H1 (cell line): ENCODE data around the gene B4GALNT3. TPM values are rescaled to one million over a fixed set of nuclear protein-coding genes. Genes with fewer than 3 reads are reported as not detected.

Experiments
- CTCF ChIA-PET: fragments of 300-600 bp; sonication (Branson Sonifier 250); formaldehyde crosslinking; loops from one replicate; lab custom pipeline; 2021; ENCODE audit not compliant: partially characterized antibody; lab: Charles Lee
- POLR2A ChIA-PET: fragments of 300-600 bp; sonication (Branson Sonifier 250); formaldehyde crosslinking; loops from one replicate; lab custom pipeline; 2021; ENCODE audit warnings: inconsistent platforms; ENCODE audit not compliant: partially characterized antibody; lab: Charles Lee
- DNase-seq, 2 experiments: peaks; one replicate each; pipeline versions ENCODE4 v3.0.0 to v3.0.0-alpha.2; 2010 to 2022; ENCODE audit warnings: low spot score in 2 of 2, low read depth in 1 of 2, mixed read lengths in 1 of 2
- FAIRE-seq: peaks from 2 replicates; lab custom pipeline; 2011; peaks lifted over from hg19 to GRCh38; lab: Jason Lieb, UNC
- H2AFZ ChIP-seq: 2 replicates; pipeline ENCODE4 v1.8.1; 2012; ENCODE audit warnings: low read length, inconsistent platforms
- H2AK5ac ChIP-seq: 2 replicates; pipeline ENCODE4 v1.6.1; 2013; ENCODE audit warnings: low read depth, low read length
- H2BK120ac ChIP-seq: replicated peaks from 2 replicates; pipeline ENCODE3; 2013; ENCODE audit warnings: low read depth, low read length, inconsistent platforms
- H2BK12ac ChIP-seq: 2 replicates; pipeline ENCODE4 v1.6.1; 2013; ENCODE audit warnings: low read depth, low read length
- H2BK15ac ChIP-seq: 2 replicates; pipeline ENCODE4 v1.6.1; 2013; ENCODE audit warnings: low read length
- H2BK20ac ChIP-seq: 2 replicates; pipeline ENCODE4 v1.6.1; 2013; ENCODE audit warnings: low read length
- H2BK5ac ChIP-seq: 2 replicates; pipeline ENCODE4 v1.6.1; 2013; ENCODE audit warnings: low read depth, low read length
- H3K14ac ChIP-seq: 2 replicates; pipeline ENCODE4 v1.6.1; 2013; ENCODE audit warnings: inconsistent platforms; ENCODE audit not compliant: insufficient read length
- H3K18ac ChIP-seq: 2 replicates; pipeline ENCODE4 v1.6.1; 2013; ENCODE audit warnings: low read length; ENCODE audit errors: extremely low read depth
- H3K23ac ChIP-seq: 2 replicates; pipeline ENCODE4 v1.6.1; 2013; ENCODE audit warnings: inconsistent platforms; ENCODE audit not compliant: insufficient read length
- H3K23me2 ChIP-seq: 2 replicates; pipeline ENCODE4 v1.6.1; 2013; ENCODE audit warnings: low read depth, low read length
- H3K27ac ChIP-seq: 2 replicates; pipeline ENCODE4 v1.6.1; 2011; ENCODE audit warnings: low read depth, low read length, inconsistent platforms
- H3K27me3 ChIP-seq, 4 experiments: replicated peaks in 1 of 4; 1 replicate in 1 of 4; 2 replicates in 3 of 4; pipeline versions ENCODE4 v1.6.1 to v1.8.1; 2011 to 2013; ENCODE audit warnings: low read length in 3 of 4, mild to moderate bottlenecking in 3 of 4, inconsistent platforms in 2 of 4, mixed read lengths in 2 of 4, moderate library complexity in 1 of 4; ENCODE audit not compliant: control insufficient read depth in 3 of 4, insufficient read depth in 3 of 4; ENCODE audit errors: extremely low read depth in 1 of 4
- H3K36me3 ChIP-seq, 4 experiments: 2 replicates each; pipeline versions ENCODE4 v1.6.1 to v1.8.1; 2011 to 2013; ENCODE audit warnings: mild to moderate bottlenecking in 4 of 4, low read length in 3 of 4, moderate library complexity in 2 of 4, control low read depth in 1 of 4, inconsistent platforms in 1 of 4; ENCODE audit not compliant: insufficient read depth in 4 of 4, control insufficient read depth in 2 of 4
- H3K4ac ChIP-seq: replicated peaks from 2 replicates; pipeline ENCODE3; 2013; ENCODE audit warnings: low read length, low read depth, mixed read lengths, inconsistent platforms; ENCODE audit not compliant: insufficient read length
- H3K4me1 ChIP-seq, 4 experiments: replicated peaks in 1 of 4; 1 replicate in 1 of 4; 2 replicates in 3 of 4; pipeline versions ENCODE4 v1.6.1 to v1.8.1; 2011 to 2013; ENCODE audit warnings: low read length in 3 of 4, inconsistent platforms in 2 of 4, mixed read lengths in 1 of 4; ENCODE audit not compliant: insufficient read depth in 4 of 4, control insufficient read depth in 3 of 4
- H3K4me2 ChIP-seq, 2 experiments: 2 replicates each; pipeline versions ENCODE4 v1.6.1 to v1.8.1; 2011 to 2013; ENCODE audit warnings: low read depth in 2 of 2, low read length in 2 of 2, control low read depth in 1 of 2, inconsistent platforms in 1 of 2, mild to moderate bottlenecking in 1 of 2; ENCODE audit not compliant: insufficient read depth in 1 of 2
- H3K4me3 ChIP-seq, 4 experiments: fragments of 200-600, 300-600 bp in 1 of 4; sonication (generic), shearing (Covaris generic), sonication (Bioruptor Twin) in 1 of 4; 2 replicates each; pipeline versions ENCODE4 v1.5.1 to v1.8.1; 2011 to 2016; ENCODE audit warnings: low read length in 4 of 4, low read depth in 3 of 4, control low read depth in 2 of 4, inconsistent platforms in 2 of 4, mild to moderate bottlenecking in 2 of 4, mixed read lengths in 1 of 4, moderate library complexity in 1 of 4; ENCODE audit not compliant: insufficient read depth in 2 of 4; ENCODE audit errors: extremely low read depth in 1 of 4
- H3K56ac ChIP-seq: replicated peaks from 2 replicates; pipeline ENCODE3; 2013; ENCODE audit warnings: low read depth, mild to moderate bottlenecking, mixed read lengths, low read length, inconsistent platforms; ENCODE audit not compliant: insufficient read length
- H3K79me1 ChIP-seq: 2 replicates; pipeline ENCODE4 v1.6.1; 2013; ENCODE audit warnings: low read depth, low read length, control low read depth
- H3K79me2 ChIP-seq, 2 experiments: 2 replicates each; pipeline versions ENCODE4 v1.6.1 to v1.8.1; 2012 to 2013; ENCODE audit warnings: low read length in 2 of 2, mild to moderate bottlenecking in 2 of 2, inconsistent platforms in 1 of 2; ENCODE audit not compliant: insufficient read depth in 2 of 2, control insufficient read depth in 1 of 2
- H3K9ac ChIP-seq, 4 experiments: replicated peaks in 1 of 4; 1 replicate in 1 of 4; 2 replicates in 3 of 4; pipeline versions ENCODE4 v1.6.1 to v1.8.1; 2011 to 2013; ENCODE audit warnings: low read depth in 3 of 4, low read length in 3 of 4, control low read depth in 2 of 4, mild to moderate bottlenecking in 2 of 4, moderate library complexity in 2 of 4, inconsistent platforms in 1 of 4; ENCODE audit errors: extremely low read depth in 1 of 4
- H3K9me3 ChIP-seq, 2 experiments: 2 replicates each; pipeline versions ENCODE4 v1.6.1 to v1.8.1; 2012 to 2013; ENCODE audit warnings: mild to moderate bottlenecking in 2 of 2, moderate library complexity in 2 of 2, control low read depth in 1 of 2, inconsistent platforms in 1 of 2, low read depth in 1 of 2, low read length in 1 of 2, mixed read lengths in 1 of 2; ENCODE audit not compliant: insufficient read depth in 2 of 2
- H4K20me1 ChIP-seq, 2 experiments: replicated peaks in 1 of 2; 2 replicates each; pipeline versions ENCODE3 to v1.8.1; 2011 to 2013; ENCODE audit warnings: inconsistent platforms in 2 of 2, low read length in 2 of 2, mild to moderate bottlenecking in 1 of 2; ENCODE audit not compliant: insufficient read depth in 2 of 2, control insufficient read depth in 1 of 2
- H4K5ac ChIP-seq: 2 replicates; pipeline ENCODE4 v1.6.1; 2013; ENCODE audit warnings: low read length, low read depth, mixed read lengths, inconsistent platforms; ENCODE audit not compliant: insufficient read length
- H4K8ac ChIP-seq: 2 replicates; pipeline ENCODE4 v1.8.0; 2013; ENCODE audit warnings: mild to moderate bottlenecking, moderate library complexity, low read length, inconsistent platforms; ENCODE audit not compliant: insufficient read depth; ENCODE audit errors: extremely low read depth
- H4K91ac ChIP-seq: replicated peaks from 2 replicates; pipeline ENCODE3; 2013; ENCODE audit warnings: low read length, mixed read lengths, inconsistent platforms; ENCODE audit not compliant: insufficient read length
- BCL11A ChIP-seq, 2 experiments: IDR thresholded peaks; one replicate each; pipeline ENCODE4 v1.6.1; 2011; ENCODE audit warnings: low read depth in 2 of 2, low read length in 2 of 2, mild to moderate bottlenecking in 2 of 2
- BRCA1 ChIP-seq: IDR thresholded peaks from 2 replicates; pipeline ENCODE4 v1.6.1; 2012; ENCODE audit warnings: low read depth, low read length, improper control_type of control experiment
- CBX5 ChIP-seq: fragments of 300-800, 300-1000 bp; sonication (generic); IDR thresholded peaks from 2 replicates; pipeline ENCODE4 v1.7.1; 2016; ENCODE audit warnings: antibody characterized with exemption, low read length, low read depth
- CTBP2 ChIP-seq: IDR thresholded peaks from 2 replicates; pipeline ENCODE4 v1.7.0; 2011; ENCODE audit warnings: borderline replicate concordance, mild to moderate bottlenecking, moderate library complexity, mixed read lengths, low read length; ENCODE audit not compliant: insufficient read depth, insufficient read length
- KDM4A ChIP-seq: IDR thresholded peaks from one replicate; pipeline ENCODE4 v1.7.1; 2012; ENCODE audit warnings: low read depth, mild to moderate bottlenecking, moderate library complexity, low read length, inconsistent platforms; ENCODE audit not compliant: severe bottlenecking
- MAX ChIP-seq: IDR thresholded peaks from 2 replicates; pipeline ENCODE4 v1.6.1; 2012; ENCODE audit warnings: inconsistent platforms
- NRF1 ChIP-seq: IDR thresholded peaks from 2 replicates; pipeline ENCODE4 v1.6.1; 2011; ENCODE audit warnings: mild to moderate bottlenecking, low read depth, low read length, improper control_type of control experiment
- POU5F1 ChIP-seq: IDR thresholded peaks from 2 replicates; pipeline ENCODE4 v1.6.1; 2011; ENCODE audit warnings: low read depth, mild to moderate bottlenecking, low read length, moderate library complexity
- SUZ12 ChIP-seq: fragments of 200-600 bp; sonication (generic); IDR thresholded peaks from 2 replicates; pipeline ENCODE4 v1.6.1; 2012; ENCODE audit warnings: mild to moderate bottlenecking, inconsistent platforms, low read length, moderate library complexity, mixed read lengths
- TBP ChIP-seq: IDR thresholded peaks from 2 replicates; pipeline ENCODE4 v1.6.1; 2011; ENCODE audit warnings: low read depth, low read length, improper control_type of control experiment
- WGBS, 2 experiments: shearing (Covaris generic) in 1 of 2; methylation state at CpG; one replicate each; pipeline versions ENCODE4 v1.1.6 to v1.1.7; 2013 to 2015; ENCODE audit warnings: low lambda C conversion rate in 2 of 2, mixed read lengths in 2 of 2, inconsistent platforms in 1 of 2, low coverage in 1 of 2, missing lambda C conversion rate in 1 of 2; ENCODE audit not compliant: insufficient replicate concordance in 2 of 2, insufficient coverage in 1 of 2, insufficient read length in 1 of 2; ENCODE audit errors: extremely low coverage in 1 of 2, missing lambda C conversion rate in 1 of 2; 5-methylcytosine and 5-hydroxymethylcytosine counted together
- polyA plus RNA-seq, 7 experiments: library from polyadenylated mRNA; depleted of rRNA in 3 of 7; stranded (reverse) in 5 of 7; unstranded in 2 of 7; fragments of >200 nt in 5 of 7; fragments of 200-250 nt in 2 of 7; gene quantifications; 1 replicate in 5 of 7; 2 replicates in 1 of 7; 4 replicates in 1 of 7; pipeline versions ENCODE4 v1.2.1 to v1.2.3, GENCODE V29; 2011 to 2013; ENCODE audit warnings: missing spikeins in 2 of 7, mixed read lengths in 2 of 7
- total RNA-seq: library from RNA; stranded (reverse); fragmentation: NEBNext Ultra II Directional; extraction: Animal tissue kit (Norgen Biotek cat#: 25700); gene quantifications from 2 replicates; pipeline ENCODE4 v1.2.1, GENCODE V29; 2021
- TF ChIP-seq, protein P1 (sequence below): IDR thresholded peaks from 2 replicates; pipeline ENCODE4 v1.6.1; 2011; ENCODE audit warnings: low read length, improper control_type of control experiment

The B4GALNT3 gene
- total and polyA plus RNA-seq, 2 of the 8 experiments (the other 6 are each of a cell fraction or from before 2014, with no cell fraction given), result 12.5 to 20.3 TPM

- H2BK5ac ChIP-seq, result no peak overlapping the region
- H3K4me2 ChIP-seq, result no peak overlapping the region
- H2BK12ac ChIP-seq, result no peak overlapping the region
- H3K23me2 ChIP-seq, result no peaks in the 10 kb centered on the region
- H2BK15ac ChIP-seq, result no peak overlapping the region
- H3K14ac ChIP-seq, result no peak overlapping the region
- H3K27me3 ChIP-seq, result no peaks in the 10 kb centered on the region
- no peak overlapping the region for H2BK120ac ChIP-seq
- H3K27ac ChIP-seq, result no peak overlapping the region
- H4K8ac ChIP-seq, result no peak overlapping the region
- H2AK5ac ChIP-seq, result no peak overlapping the region
- CTCF ChIA-PET, result interaction anchor here (1.9 to 2.3 kb wide), 2 partner anchors 20 to 25 kb away, joined by 5 to 6 read pairs; no protein-coding TSS in a partner anchor
- peaks cover 0 to 2% of the 10 kb centered on the region in 2 experiments for H4K20me1 ChIP-seq
- no peak overlapping the region for H4K91ac ChIP-seq
- no peak overlapping the region for H3K23ac ChIP-seq
- H4K5ac ChIP-seq, result no peak overlapping the region
- H2AFZ ChIP-seq, result no peak overlapping the region
- no peaks in the 10 kb centered on the region for H3K36me3 ChIP-seq
- H3K79me2 ChIP-seq, result no peaks in the 10 kb centered on the region
- FAIRE-seq, result no peak
- no peak overlapping the region for H3K9ac ChIP-seq
- 79% methylated on average over 7 of the region's 7 CpGs; no CpG with 5 or more reads in 1 of the 2 experiments for WGBS, 2 experiments
- POLR2A ChIA-PET, result interaction anchor here (0.6 kb wide), 2 partner anchors 24 to 87 kb away, joined by 3 to 5 read pairs; no protein-coding TSS in a partner anchor
- no peaks in the 10 kb centered on the region for H3K9me3 ChIP-seq
- peaks cover 3% of the 10 kb centered on the region for H3K79me1 ChIP-seq
- DNase-seq, result no peak
- H3K4me1 ChIP-seq, result peaks cover 0 to 7% (median 0%) of the 10 kb centered on the region in 4 experiments; a peak in 1 of 7 replicates
- no peak overlapping the region for H3K18ac ChIP-seq
- no peak overlapping the region for H3K4me3 ChIP-seq
- H2BK20ac ChIP-seq, result no peak overlapping the region
- H3K4ac ChIP-seq, result no peak overlapping the region
- no peak overlapping the region for H3K56ac ChIP-seq
- TF ChIP-seq SUZ12 (no peak), BCL11A (IDR thresholded peaks at IDR 0.05; ENCODE audit: low read depth in 2 of 2, low read length in 2 of 2) (no peak), KDM4A (no peak), MAX (no peak), CTBP2 (no peak), POU5F1 (no peak), TBP (no peak), CBX5 (no peak), BRCA1 (no peak), NRF1 (no peak)
- TF ChIP-seq, protein P1, sequence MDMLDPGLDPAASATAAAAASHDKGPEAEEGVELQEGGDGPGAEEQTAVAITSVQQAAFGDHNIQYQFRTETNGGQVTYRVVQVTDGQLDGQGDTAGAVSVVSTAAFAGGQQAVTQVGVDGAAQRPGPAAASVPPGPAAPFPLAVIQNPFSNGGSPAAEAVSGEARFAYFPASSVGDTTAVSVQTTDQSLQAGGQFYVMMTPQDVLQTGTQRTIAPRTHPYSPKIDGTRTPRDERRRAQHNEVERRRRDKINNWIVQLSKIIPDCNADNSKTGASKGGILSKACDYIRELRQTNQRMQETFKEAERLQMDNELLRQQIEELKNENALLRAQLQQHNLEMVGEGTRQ, result no peak
Measured at GRCh38 chr12:522692-523378, 63.1 kb downstream of the B4GALNT3 start.
